BLaER1 (cell line): Measurements from ENCODE around the gene SLC38A8.

ENCODE experiments used
- H3K27ac ChIP-seq: shearing (Covaris generic); formaldehyde crosslinking; 2 replicates; pipeline ENCODE4 v1.8.1; 2022
- H3K27me3 ChIP-seq: shearing (Covaris generic); formaldehyde crosslinking; 2 replicates; pipeline ENCODE4 v1.8.1; 2022
- H3K36me3 ChIP-seq: shearing (Covaris generic); formaldehyde crosslinking; 2 replicates; pipeline ENCODE4 v1.8.1; 2022
- H3K4me1 ChIP-seq: shearing (Covaris generic); formaldehyde crosslinking; 2 replicates; pipeline ENCODE4 v1.8.1; 2022
- H3K4me2 ChIP-seq: shearing (Covaris generic); formaldehyde crosslinking; 2 replicates; pipeline ENCODE4 v1.8.1; 2022
- H3K4me3 ChIP-seq: shearing (Covaris generic); formaldehyde crosslinking; 2 replicates; pipeline ENCODE4 v1.8.1; 2022
- H3K9ac ChIP-seq: shearing (Covaris generic); formaldehyde crosslinking; 2 replicates; pipeline ENCODE4 v1.8.1; 2022
- H3K9me3 ChIP-seq: shearing (Covaris generic); formaldehyde crosslinking; 2 replicates; pipeline ENCODE4 v1.8.1; 2022
- H4K20me1 ChIP-seq: shearing (Covaris generic); formaldehyde crosslinking; 2 replicates; pipeline ENCODE4 v1.8.1; 2022
- Cebpa-rat ChIP-seq: shearing (Covaris generic); IDR thresholded peaks from 2 replicates; pipeline ENCODE4 v1.8.1; 2022

The SLC38A8 gene

DNA sequence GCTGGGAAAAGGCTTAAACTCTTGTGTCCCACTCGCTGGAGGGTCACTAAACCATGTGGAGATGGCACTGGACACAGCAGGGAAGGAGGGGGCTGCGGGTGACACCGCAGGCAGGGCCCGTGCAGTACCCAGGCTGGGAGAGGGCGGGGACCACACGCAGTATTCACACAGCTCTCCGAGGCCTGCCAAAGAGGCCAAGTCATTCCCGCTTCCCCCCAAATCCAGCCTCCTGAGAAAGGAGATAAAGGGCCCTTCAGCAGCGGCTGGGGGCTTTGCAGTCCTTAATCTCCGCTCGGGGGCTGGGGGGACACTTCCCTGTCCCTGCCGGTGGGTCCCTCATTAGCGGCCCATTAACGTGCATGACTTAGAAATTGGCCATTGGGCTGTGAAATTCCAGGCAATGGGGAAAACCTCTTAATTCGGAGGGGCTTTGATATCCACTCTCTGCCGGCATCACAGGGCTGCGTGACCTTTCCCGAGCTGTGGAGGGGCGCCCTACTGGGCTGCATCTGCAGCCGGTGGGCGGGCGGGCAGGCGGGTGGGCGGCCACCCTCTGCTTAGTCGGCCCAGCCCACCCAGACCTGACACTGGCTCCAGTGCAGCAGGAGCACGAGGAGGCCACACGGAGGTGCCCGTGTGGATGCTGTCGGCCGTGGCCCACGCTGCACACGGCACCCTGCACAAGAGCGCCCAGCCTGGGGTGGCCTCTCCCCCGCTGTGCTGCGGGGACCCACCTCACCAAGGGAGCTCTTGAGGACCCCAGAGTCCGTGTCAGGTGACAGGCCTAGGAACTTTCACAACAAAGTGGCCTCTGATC is 2.6 kb upstream of the SLC38A8 start:
- Histone ChIP-seq H3K36me3 (peaks cover 26% of the 10 kb centered on the region), H3K27ac (no peak overlapping the region), H3K9me3 (no peaks in the 10 kb centered on the region), H4K20me1 (peaks cover 36% of the 10 kb centered on the region; the same call in 1 of the 2 replicates), H3K4me2 (no peak overlapping the region), H3K9ac (no peak overlapping the region), H3K27me3 (no peaks in the 10 kb centered on the region), H3K4me3 (no peak overlapping the region), H3K4me1 (peaks cover 32% of the 10 kb centered on the region)
- no peak for TF ChIP-seq Cebpa-rat

DNA sequence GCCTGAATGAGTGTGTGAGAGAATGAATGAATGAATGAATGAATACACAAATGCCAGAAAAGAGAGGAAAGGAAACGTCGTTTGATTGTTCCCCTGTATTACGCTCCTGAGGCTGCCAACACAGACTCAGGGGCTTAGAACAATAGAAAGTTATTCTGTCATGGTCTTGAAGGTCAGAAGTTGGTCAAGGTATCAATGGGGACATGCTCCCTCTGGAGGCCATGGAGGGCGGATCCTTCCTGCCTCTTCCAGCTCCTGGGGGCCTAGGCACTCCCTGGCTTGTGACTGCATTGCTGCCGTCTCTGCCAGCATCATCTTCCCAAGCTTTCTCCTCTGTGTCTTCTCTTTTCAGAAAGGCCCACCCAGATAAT is 1.5 kb upstream of the SLC38A8 start:
- Histone ChIP-seq H3K4me2 (no peak overlapping the region), H3K36me3 (peaks cover 15% of the 10 kb centered on the region; the same call in 1 of the 2 replicates), H3K27me3 (no peaks in the 10 kb centered on the region), H3K9me3 (no peaks in the 10 kb centered on the region), H3K9ac (no peak overlapping the region), H4K20me1 (peaks cover 26% of the 10 kb centered on the region; the same call in 1 of the 2 replicates), H3K27ac (no peak overlapping the region), H3K4me1 (peaks cover 22% of the 10 kb centered on the region), H3K4me3 (no peak overlapping the region)
- no peak for TF ChIP-seq Cebpa-rat

DNA sequence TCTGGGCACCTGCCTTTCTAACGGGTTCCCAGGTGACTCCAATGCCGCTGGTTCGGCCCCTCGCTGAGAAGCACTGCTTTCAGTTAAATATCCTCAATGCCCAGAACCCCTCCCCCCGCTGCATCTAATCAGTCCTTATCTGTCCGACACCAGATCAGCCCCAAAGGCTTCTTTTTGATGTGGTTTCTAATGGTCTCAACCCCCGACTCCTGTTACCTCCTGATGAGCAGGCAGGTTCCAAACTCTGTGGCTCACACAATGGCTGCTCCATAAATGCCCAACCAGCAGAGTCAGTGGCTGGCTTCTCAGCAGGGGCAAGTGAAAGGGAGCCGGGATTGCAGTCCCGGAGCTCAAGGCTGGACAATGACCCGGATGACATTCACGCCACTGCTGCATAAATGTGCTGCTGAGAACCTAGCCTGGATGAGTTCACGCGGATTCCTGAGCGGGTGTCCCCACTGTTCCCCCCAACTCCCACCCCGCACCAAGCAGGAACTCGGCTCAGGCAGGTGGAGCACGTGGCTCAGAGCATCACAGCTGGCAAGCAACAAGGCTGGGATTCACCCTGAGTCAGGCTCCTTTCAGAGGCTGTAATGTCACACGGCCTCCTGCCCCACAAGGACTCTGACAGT is 1.0 kb upstream of the SLC38A8 start:
- Histone ChIP-seq H3K4me2 (peak overlapping the region; percentile 48), H3K9me3 (no peaks in the 10 kb centered on the region), H3K27me3 (no peaks in the 10 kb centered on the region), H3K4me3 (no peak overlapping the region), H3K4me1 (peaks cover 21% of the 10 kb centered on the region), H3K9ac (no peak overlapping the region), H3K36me3 (peaks cover 10% of the 10 kb centered on the region; the same call in 1 of the 2 replicates), H4K20me1 (peaks cover 22% of the 10 kb centered on the region; the same call in 1 of the 2 replicates), H3K27ac (no peak overlapping the region)
- TF ChIP-seq Cebpa-rat = no peak

DNA sequence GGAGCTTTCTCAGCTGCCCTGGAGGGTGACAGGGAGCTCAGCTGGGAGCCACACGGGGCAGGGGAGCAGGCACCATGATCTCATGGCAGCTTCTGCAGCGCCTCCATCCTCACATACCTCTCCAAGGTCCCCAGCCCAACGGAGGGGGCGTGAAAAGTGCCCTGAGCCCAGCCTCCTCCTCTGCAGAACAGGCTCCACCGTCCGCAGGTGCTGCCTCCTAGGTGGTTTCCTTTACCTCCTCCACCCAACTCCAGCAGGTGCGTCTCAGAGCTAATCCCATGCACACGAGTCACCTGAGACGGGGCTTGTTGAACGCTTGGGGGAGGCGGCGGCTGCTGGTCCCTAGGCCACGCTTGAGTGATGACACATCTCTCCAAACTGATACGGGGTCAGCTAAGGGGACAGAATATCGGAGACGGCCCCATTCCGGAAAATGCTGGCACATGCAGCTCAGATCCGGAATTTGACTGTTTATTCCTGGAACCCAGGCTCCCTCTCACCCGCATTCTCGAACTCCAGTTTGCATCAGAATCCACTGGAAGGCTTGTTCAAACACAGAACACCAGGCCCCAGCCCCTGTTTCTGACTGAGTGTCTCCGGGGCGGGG is 387 bp upstream of the SLC38A8 start:
- Histone ChIP-seq H3K27me3 (no peaks in the 10 kb centered on the region), H3K36me3 (peaks cover 3% of the 10 kb centered on the region; the same call in 1 of the 2 replicates), H3K4me1 (peaks cover 21% of the 10 kb centered on the region), H3K4me3 (no peak overlapping the region), H3K4me2 (peak overlapping the region; percentile 48; the same call in 1 of the 2 replicates), H3K9ac (no peak overlapping the region), H3K9me3 (no peaks in the 10 kb centered on the region), H3K27ac (no peak overlapping the region), H4K20me1 (peaks cover 22% of the 10 kb centered on the region; the same call in 1 of the 2 replicates)
- TF ChIP-seq Cebpa-rat = no peak

DNA sequence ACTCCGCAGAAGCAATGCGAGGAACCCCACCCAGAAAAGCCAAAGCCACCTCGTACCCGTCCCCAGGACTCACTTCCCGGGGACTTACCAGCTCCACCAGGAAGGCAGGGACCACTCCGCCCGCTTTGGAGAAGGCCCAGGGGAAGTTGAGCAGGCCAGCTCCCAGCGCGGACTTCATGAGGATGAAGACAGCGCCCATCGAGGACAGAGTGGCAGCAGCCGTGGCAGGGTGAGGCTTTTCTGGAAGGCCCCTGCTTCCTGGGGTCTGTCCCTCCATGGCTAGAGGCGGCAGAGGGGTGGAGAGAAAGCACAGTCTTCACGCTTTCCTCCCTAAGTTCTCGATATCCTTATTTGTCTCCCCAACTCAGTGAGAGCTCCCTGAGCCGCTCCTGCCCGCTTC is 714 bp downstream of the SLC38A8 start:
- H3K4me3 ChIP-seq = no peak overlapping the region
- no peaks in the 10 kb centered on the region for H3K36me3 ChIP-seq
- no peak for TF ChIP-seq Cebpa-rat
- H3K4me2 ChIP-seq = no peak overlapping the region
- no peak overlapping the region for H3K27ac ChIP-seq
- peaks cover 15% of the 10 kb centered on the region; the same call in 1 of the 2 replicates for H4K20me1 ChIP-seq
- peaks cover 21% of the 10 kb centered on the region for H3K4me1 ChIP-seq
- no peaks in the 10 kb centered on the region for H3K27me3 ChIP-seq
- no peak overlapping the region for H3K9ac ChIP-seq
- H3K9me3 ChIP-seq = no peaks in the 10 kb centered on the region

DNA sequence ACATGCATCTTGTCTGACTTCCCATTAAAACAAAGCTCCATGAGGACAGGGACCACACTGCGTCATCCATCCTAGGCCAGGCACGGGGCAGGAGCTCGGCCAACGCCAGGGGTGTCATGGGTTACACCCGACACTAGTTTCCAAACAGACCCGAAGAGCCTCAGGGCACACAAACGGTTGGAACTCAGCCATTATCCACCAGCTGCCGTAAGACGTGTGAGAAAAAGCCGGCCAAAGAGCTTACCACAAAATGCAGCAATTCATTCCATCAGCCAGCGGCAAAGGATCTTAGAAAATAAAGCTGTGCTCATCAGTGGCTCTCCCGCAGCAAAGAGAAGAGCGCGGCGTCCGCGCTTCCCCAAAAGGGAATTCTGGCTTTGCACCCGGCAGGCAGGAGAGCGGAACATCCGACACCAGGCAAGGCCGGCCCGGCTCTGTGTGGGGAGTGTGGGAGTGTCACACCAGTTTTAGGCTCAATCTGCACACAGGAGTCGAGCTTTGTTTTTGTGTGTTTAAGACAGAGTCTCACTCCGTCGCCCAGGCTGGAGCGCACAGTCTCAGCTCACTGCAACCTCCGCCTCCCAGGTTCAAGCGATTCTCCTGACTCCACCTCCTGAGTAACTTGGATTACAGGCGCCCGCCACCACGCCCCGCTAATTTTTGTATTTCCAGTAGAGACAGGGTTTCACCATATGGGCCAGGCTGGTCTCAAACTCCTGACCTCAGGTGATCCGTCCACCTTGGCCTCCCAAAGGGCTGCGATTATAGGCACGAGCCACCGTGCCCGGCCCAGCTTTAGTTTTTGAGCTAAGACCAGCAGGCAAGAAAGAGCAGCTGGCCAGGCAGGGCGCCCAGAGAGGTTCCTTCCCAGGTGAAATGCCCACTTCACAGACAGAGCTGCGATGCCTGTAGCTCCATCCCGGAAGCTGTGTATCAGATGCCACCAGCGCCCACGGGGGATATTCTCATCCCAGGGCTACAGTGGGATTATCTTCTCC is 1.5 kb downstream of the SLC38A8 start:
- Histone ChIP-seq H3K9ac (no peak overlapping the region), H3K27ac (no peak overlapping the region)

DNA sequence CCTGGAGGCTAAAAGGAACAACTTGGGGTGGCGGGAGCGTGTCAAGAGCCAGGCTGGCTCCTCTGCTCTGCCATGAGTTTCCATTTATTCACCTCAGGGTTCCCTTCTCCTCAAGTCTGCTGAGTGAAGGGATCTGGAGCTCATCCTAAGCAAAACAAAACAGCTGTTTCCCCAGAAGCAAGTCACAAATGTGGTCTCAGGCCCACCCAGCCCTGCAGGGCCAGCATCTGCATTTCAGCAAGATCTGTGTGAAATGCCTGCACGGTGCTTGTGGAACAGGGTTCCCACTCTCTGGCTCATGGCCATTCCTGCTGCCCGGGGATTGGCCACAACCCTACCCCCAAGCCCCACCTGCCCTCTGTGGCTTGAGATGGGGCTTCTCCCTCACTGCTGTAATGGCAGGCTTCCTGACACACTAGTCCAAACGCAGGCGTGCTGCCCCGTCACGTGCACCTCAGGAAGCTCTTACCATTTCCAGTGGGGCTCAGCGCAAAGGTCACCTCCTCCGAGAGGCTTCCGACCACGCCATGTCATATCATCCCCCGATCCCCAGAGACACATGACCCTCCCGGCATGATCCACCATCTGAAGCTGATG is 2.3 kb downstream of the SLC38A8 start:
- peaks cover 13% of the 10 kb centered on the region for H3K9me3 ChIP-seq
- no peak overlapping the region for H3K4me2 ChIP-seq
- H3K36me3 ChIP-seq = no peaks in the 10 kb centered on the region
- no peaks in the 10 kb centered on the region for H3K27me3 ChIP-seq
- H4K20me1 ChIP-seq = peaks cover 15% of the 10 kb centered on the region; the same call in 1 of the 2 replicates
- no peak overlapping the region for H3K9ac ChIP-seq
- no peak overlapping the region for H3K27ac ChIP-seq
- no peak overlapping the region for H3K4me3 ChIP-seq
- TF ChIP-seq Cebpa-rat = no peak
- peaks cover 21% of the 10 kb centered on the region for H3K4me1 ChIP-seq

More for the DNA sequence above, 1.5 kb downstream of the SLC38A8 start:
- no peaks in the 10 kb centered on the region for H3K27me3 ChIP-seq
- no peak overlapping the region for H3K4me3 ChIP-seq
- H3K4me1 ChIP-seq = peaks cover 21% of the 10 kb centered on the region
- no peak for TF ChIP-seq Cebpa-rat
- peaks cover 5% of the 10 kb centered on the region for H3K9me3 ChIP-seq
- H3K36me3 ChIP-seq = no peaks in the 10 kb centered on the region
- peaks cover 15% of the 10 kb centered on the region; the same call in 1 of the 2 replicates for H4K20me1 ChIP-seq
- no peak overlapping the region for H3K4me2 ChIP-seq

DNA sequence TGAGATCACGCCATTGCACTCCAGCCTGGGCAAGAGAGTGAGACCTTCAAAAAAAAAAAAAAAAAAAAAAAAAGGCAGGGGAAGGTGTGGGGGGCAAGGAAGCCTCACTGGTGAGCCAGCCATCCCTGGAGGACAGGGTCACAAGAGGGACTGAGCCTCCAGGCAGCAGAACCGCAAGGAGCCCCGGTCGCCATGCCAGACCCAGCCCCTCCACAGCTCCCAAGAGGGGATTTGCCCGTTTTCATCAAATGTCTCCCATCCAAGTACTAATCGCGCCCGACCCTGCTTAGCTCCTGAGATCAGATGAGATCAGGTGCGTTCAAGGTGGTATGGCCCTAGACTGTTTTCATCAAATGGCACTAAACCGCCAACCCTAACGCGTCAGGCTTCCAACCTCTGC is 2.9 kb downstream of the SLC38A8 start:
- no peaks in the 10 kb centered on the region for H3K27me3 ChIP-seq
- no peak overlapping the region for H3K9ac ChIP-seq
- H3K27ac ChIP-seq = no peak overlapping the region
- H3K4me2 ChIP-seq = no peak overlapping the region
- no peak for TF ChIP-seq Cebpa-rat
- no peak overlapping the region for H3K4me3 ChIP-seq
- H3K36me3 ChIP-seq = no peaks in the 10 kb centered on the region
- peaks cover 21% of the 10 kb centered on the region for H3K4me1 ChIP-seq
- peaks cover 11% of the 10 kb centered on the region; the same call in 1 of the 2 replicates for H4K20me1 ChIP-seq
- peaks cover 19% of the 10 kb centered on the region for H3K9me3 ChIP-seq

DNA sequence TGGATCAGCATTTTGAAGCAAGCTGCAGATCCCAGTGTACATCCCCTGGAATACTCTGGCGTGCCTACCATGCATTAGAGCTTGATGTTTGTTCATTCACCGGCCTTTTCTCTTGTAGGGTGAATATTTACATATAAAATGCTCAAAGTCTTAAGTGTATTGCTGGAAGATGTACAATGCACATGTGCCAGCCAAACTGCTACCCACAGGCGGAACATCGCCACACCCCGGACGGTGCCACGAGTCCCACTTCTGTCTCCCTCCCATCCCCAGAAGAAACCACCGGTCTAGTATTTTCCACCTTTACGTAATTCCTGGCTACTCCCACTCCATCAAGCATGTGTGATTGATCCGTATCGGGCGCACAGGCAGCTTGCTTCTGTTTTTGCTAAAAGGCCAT is 4.1 kb downstream of the SLC38A8 start:
- H3K9me3 ChIP-seq = peaks cover 25% of the 10 kb centered on the region
- no peaks in the 10 kb centered on the region for H3K36me3 ChIP-seq
- no peak overlapping the region for H3K9ac ChIP-seq
- H3K27ac ChIP-seq = no peak overlapping the region
- no peak for TF ChIP-seq Cebpa-rat
- H3K4me1 ChIP-seq = peaks cover 14% of the 10 kb centered on the region
- H4K20me1 ChIP-seq = no peaks in the 10 kb centered on the region
- no peak overlapping the region for H3K4me2 ChIP-seq
- H3K27me3 ChIP-seq = no peaks in the 10 kb centered on the region
- no peak overlapping the region for H3K4me3 ChIP-seq
